ENCODE results near the gene FBXW8. TPM values are rescaled to one million over a fixed set of nuclear protein-coding genes. Genes with fewer than 3 reads are reported as not detected.

FBXW8 gene
- total and polyA plus RNA-seq, 12 donors: 2.4 to 11.3 (median 7.4) TPM

DNA sequence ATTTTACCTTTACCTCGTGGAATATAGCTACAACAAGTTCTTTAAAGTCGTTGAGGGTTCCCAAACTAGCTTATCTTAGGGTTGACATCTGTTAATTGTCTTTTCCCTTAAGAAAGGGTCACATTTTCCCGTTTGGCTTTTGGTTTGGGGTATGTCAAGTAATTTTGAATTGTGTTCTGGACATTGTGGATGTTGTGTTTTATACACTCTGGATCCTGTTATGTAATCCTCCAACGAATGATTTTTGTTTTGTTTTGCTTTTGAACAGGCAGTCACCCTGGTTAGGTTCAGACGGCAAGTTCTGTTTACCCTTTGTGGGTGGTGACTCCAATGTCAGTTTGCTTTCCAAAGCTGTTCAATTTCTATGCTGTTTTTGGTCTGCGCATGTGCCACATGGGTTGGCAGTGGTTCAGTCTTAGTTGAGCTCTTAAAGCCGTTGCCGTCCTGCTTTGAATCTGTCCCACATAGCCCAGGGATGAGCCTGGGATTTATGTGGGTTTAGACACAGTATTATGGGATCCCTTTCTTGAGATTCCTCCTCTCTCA, 103.7 kb downstream of the FBXW8 start:
- no peak for TF ChIP-seq CTCF (IDR thresholded peaks at IDR 0.05)
- Histone ChIP-seq H3K4me1 (peaks cover 0 to 17% (median 0%) of the 10 kb centered on the region in 9 donors), H3K36me3 (peaks cover 0 to 94% (median 12%) of the 10 kb centered on the region in 9 donors), H3K9me3 (peaks cover 0 to 28% (median 13%) of the 10 kb centered on the region in 11 donors), H3K4me3 (no peak overlapping the region), H3K27me3 (no peaks in the 10 kb centered on the region), H3K27ac (no peak overlapping the region)
- intact Hi-C loops (cut with DNase I): loop anchor here in 1 of 10 donors (10.0 kb wide), 1 partner anchor 290 kb away; no protein-coding TSS in a partner anchor
- ATAC-seq (no peak), DNase-seq (no peak)
- 88 to 97% methylated on average over 8 of the region's 8 CpGs for WGBS, 2 donors

- Histone ChIP-seq H3K27me3 (no peaks in the 10 kb centered on the region), H3K27ac (no peak overlapping the region), H3K4me1 (peaks cover 0 to 14% (median 0%) of the 10 kb centered on the region in 9 donors), H3K36me3 (peaks cover 0 to 93% (median 12%) of the 10 kb centered on the region in 9 donors), H3K4me3 (no peak overlapping the region), H3K9me3 (peaks cover 0 to 28% (median 13%) of the 10 kb centered on the region in 11 donors)
- intact Hi-C loops (cut with DNase I): loop anchor here in 1 of 10 donors (10.0 kb wide), 1 partner anchor 291 kb away; no protein-coding TSS in a partner anchor
- no peak for ATAC-seq
- DNase-seq: no peak
- TF ChIP-seq CTCF (IDR thresholded peaks at IDR 0.05): no peak
These were observed 105.1 kb downstream of the FBXW8 start for GRCh38 chr12:117015811-117016210.

DNA sequence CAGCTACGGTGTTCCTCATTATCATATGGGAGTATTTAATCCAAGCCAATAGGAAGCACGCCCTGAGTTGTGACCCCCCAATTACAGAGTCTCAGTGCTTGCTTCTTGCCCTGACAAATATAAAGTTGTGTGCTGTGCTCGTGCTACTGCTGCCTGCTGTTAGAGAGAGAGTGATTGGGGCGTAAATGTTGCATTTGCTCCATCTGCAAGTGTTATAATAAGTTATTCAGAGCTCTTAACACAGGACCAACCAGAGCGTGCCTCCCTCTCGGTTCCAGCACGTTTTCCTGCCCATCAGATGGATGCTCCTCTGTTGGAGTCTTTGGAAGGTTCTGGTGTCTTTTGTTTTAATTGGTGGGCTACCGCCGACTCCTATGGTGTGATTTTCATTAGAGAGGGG, 107.1 kb downstream of the FBXW8 start:
- Histone ChIP-seq H3K9me3 (peaks cover 0 to 28% (median 13%) of the 10 kb centered on the region in 11 donors), H3K27me3 (no peaks in the 10 kb centered on the region), H3K4me1 (peaks cover 0 to 1% (median 0%) of the 10 kb centered on the region in 9 donors), H3K27ac (no peak overlapping the region), H3K36me3 (peaks cover 0 to 91% (median 9%) of the 10 kb centered on the region in 9 donors), H3K4me3 (no peak overlapping the region)
- ATAC-seq: no peak
- intact Hi-C loops (cut with DNase I): loop anchor here in 1 of 10 donors (10.0 kb wide), 1 partner anchor 293 kb away; no protein-coding TSS in a partner anchor
- DNase-seq: no peak
- 89 to 90% methylated on average over 9 of the region's 9 CpGs for WGBS, 2 donors
- no peak for TF ChIP-seq CTCF (IDR thresholded peaks at IDR 0.05)

GRCh38 chr12:117018276-117018675, 107.5 kb downstream of the FBXW8 start:
- peaks cover 0 to 27% (median 13%) of the 10 kb centered on the region in 11 donors for H3K9me3 ChIP-seq
- ATAC-seq: no peak
- H3K4me3 ChIP-seq: no peak overlapping the region
- no peak for TF ChIP-seq CTCF (IDR thresholded peaks at IDR 0.05)
- peaks cover 0 to 92% (median 9%) of the 10 kb centered on the region in 9 donors for H3K36me3 ChIP-seq
- 90 to 92% methylated on average over 14 of the region's 14 CpGs for WGBS, 2 donors
- H3K27me3 ChIP-seq: no peaks in the 10 kb centered on the region
- H3K4me1 ChIP-seq: no peaks in the 10 kb centered on the region
- no peak overlapping the region for H3K27ac ChIP-seq
- DNase-seq: no peak
- intact Hi-C loops (cut with DNase I): loop anchor here in 1 of 10 donors (10.0 kb wide), 1 partner anchor 293 kb away; no protein-coding TSS in a partner anchor
